HL-60 (cell line): Measurements from ENCODE around the gene MGAT5B.

ENCODE experiments used
- CTCF ChIP-seq: IDR thresholded peaks from one replicate; pipeline ENCODE4 v1.5.1; 2011; ENCODE audit warnings: low read length, control low read depth, inconsistent platforms; ENCODE audit not compliant: insufficient read depth
- POLR2AphosphoS5 ChIP-seq: IDR thresholded peaks from 2 replicates; pipeline ENCODE4 v1.6.1; 2012; ENCODE audit warnings: low read depth
- SPI1 ChIP-seq: IDR thresholded peaks from 2 replicates; pipeline ENCODE4 v1.6.1; 2012; ENCODE audit warnings: low read depth, mild to moderate bottlenecking, borderline replicate concordance
- TF ChIP-seq, protein P1 (sequence below): IDR thresholded peaks from 2 replicates; pipeline ENCODE4 v1.6.1; 2012; ENCODE audit warnings: low read depth; ENCODE audit not compliant: insufficient replicate concordance

- TF ChIP-seq CTCF (no peak), SPI1 (no peak), POLR2AphosphoS5 (no peak)
- TF ChIP-seq, protein P1, sequence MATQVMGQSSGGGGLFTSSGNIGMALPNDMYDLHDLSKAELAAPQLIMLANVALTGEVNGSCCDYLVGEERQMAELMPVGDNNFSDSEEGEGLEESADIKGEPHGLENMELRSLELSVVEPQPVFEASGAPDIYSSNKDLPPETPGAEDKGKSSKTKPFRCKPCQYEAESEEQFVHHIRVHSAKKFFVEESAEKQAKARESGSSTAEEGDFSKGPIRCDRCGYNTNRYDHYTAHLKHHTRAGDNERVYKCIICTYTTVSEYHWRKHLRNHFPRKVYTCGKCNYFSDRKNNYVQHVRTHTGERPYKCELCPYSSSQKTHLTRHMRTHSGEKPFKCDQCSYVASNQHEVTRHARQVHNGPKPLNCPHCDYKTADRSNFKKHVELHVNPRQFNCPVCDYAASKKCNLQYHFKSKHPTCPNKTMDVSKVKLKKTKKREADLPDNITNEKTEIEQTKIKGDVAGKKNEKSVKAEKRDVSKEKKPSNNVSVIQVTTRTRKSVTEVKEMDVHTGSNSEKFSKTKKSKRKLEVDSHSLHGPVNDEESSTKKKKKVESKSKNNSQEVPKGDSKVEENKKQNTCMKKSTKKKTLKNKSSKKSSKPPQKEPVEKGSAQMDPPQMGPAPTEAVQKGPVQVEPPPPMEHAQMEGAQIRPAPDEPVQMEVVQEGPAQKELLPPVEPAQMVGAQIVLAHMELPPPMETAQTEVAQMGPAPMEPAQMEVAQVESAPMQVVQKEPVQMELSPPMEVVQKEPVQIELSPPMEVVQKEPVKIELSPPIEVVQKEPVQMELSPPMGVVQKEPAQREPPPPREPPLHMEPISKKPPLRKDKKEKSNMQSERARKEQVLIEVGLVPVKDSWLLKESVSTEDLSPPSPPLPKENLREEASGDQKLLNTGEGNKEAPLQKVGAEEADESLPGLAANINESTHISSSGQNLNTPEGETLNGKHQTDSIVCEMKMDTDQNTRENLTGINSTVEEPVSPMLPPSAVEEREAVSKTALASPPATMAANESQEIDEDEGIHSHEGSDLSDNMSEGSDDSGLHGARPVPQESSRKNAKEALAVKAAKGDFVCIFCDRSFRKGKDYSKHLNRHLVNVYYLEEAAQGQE, result no peak
Observed at GRCh38 chr17:76927577-76927976, 59.4 kb downstream of the MGAT5B start.
